IMR-90 (cell line): Measurements from ENCODE around the gene TTC28.

Experiments
- CEBPB ChIP-seq: IDR thresholded peaks from 2 replicates; pipeline ENCODE4 v1.6.1; 2012; ENCODE audit warnings: low read depth, low read length, improper control_type of control experiment
- CHD1 ChIP-seq: IDR thresholded peaks from 2 replicates; pipeline ENCODE4 v1.6.1; 2012; ENCODE audit warnings: low read depth, low read length, improper control_type of control experiment
- CTCF ChIP-seq: conservative IDR thresholded peaks from 2 replicates; pipeline ENCODE4 v1.5.1; 2012; ENCODE audit warnings: mild to moderate bottlenecking, low read depth, low read length, improper control_type of control experiment
- FOS ChIP-seq: fragments of 150-350 bp; IDR thresholded peaks from 2 replicates; pipeline ENCODE4 v1.6.1; 2016; ENCODE audit warnings: low read depth, low read length
- MAFK ChIP-seq: IDR thresholded peaks from 2 replicates; pipeline ENCODE4 v1.6.1; 2012; ENCODE audit warnings: low read depth, low read length, improper control_type of control experiment
- MAZ ChIP-seq: IDR thresholded peaks from 2 replicates; pipeline ENCODE4 v1.6.1; 2012; ENCODE audit warnings: low read depth, mild to moderate bottlenecking, low read length, improper control_type of control experiment, moderate library complexity, borderline replicate concordance
- MXI1 ChIP-seq: IDR thresholded peaks from 2 replicates; pipeline ENCODE4 v1.6.1; 2012; ENCODE audit warnings: low read depth, mild to moderate bottlenecking, low read length, moderate library complexity, borderline replicate concordance
- POLR2A ChIP-seq: IDR thresholded peaks from 2 replicates; pipeline ENCODE4 v1.6.1; 2012; ENCODE audit warnings: mild to moderate bottlenecking, low read depth, low read length
- RAD21 ChIP-seq: IDR thresholded peaks from 2 replicates; pipeline ENCODE4 v1.6.1; 2012; ENCODE audit warnings: low read length, improper control_type of control experiment
- RCOR1 ChIP-seq: IDR thresholded peaks from 2 replicates; pipeline ENCODE4 v1.6.1; 2012; ENCODE audit warnings: mild to moderate bottlenecking, low read length, improper control_type of control experiment; ENCODE audit not compliant: insufficient replicate concordance
- RFX5 ChIP-seq: IDR thresholded peaks from 2 replicates; pipeline ENCODE4 v1.8.0; 2012; ENCODE audit warnings: low read depth, mild to moderate bottlenecking, low read length, moderate library complexity
- USF2 ChIP-seq: fragments of 150-350 bp; IDR thresholded peaks from 2 replicates; pipeline ENCODE4 v1.6.1; 2017; ENCODE audit warnings: mild to moderate bottlenecking, antibody characterized with exemption, low read length, low read depth

- TF ChIP-seq MAZ (no peak), MXI1 (no peak), CTCF (no peak), MAFK (peak; percentile 95), CEBPB (no peak), POLR2A (no peak), CHD1 (no peak), RFX5 (no peak), RAD21 (no peak), FOS (no peak), RCOR1 (no peak), USF2 (no peak)
These were observed 265.8 kb downstream of the TTC28 start for GRCh38 chr22:28413612-28414399.
